ENCODE data around the gene MMP15.
"Not testable (repeated sequence)": the region's sequence is repeated elsewhere in the genome, so short reads cannot be mapped to it uniquely, and the experiment has no call there.

The MMP15 gene

DNA sequence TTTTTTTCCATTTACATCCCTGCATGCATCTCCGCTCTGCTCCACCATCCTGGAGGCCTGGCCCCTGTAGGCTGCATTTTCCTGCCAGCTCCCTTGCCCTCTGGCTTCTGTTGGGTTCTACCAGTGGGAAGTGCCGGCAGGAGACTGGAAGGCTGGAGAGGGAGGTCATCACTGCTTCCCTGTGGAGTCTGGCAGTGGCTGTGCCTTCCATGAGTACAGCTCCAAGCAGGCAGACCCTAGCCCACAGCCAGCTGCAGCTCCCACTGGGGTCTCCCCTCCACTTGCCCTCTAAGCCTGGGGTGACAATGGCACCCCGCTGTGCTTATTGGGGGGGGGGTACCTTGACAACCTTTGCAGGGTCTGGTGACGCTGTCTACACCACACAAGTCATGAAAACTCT, 37.3 kb downstream of the MMP15 start:
- Histone ChIP-seq H3K79me2 (ENCODE audit: insufficient read depth, low read length) (no peaks in the 10 kb centered on the region), H3K9ac (ENCODE audit: low read depth, low read length) (no peak overlapping the region), H3K4me3 (ENCODE audit: low read depth in 1 of 2, low read length in 2 of 2) (no peak overlapping the region), H4K20me1 (ENCODE audit: insufficient read depth, low read length) (no peaks in the 10 kb centered on the region), H3K4me2 (ENCODE audit: insufficient read depth, low read length) (no peak overlapping the region), H2AFZ (ENCODE audit: low read depth, low read length) (no peak overlapping the region), H3K27me3 (ENCODE audit: insufficient read depth, low read length, poor library complexity) (peaks cover 4% of the 10 kb centered on the region), H3K9me3 (ENCODE audit: insufficient read depth, low read length, severe bottlenecking) (no peaks in the 10 kb centered on the region), H3K4me1 (ENCODE audit: insufficient read depth, low read length) (no peaks in the 10 kb centered on the region), H3K27ac (ENCODE audit: low read length) (no peak overlapping the region), H3K36me3 (ENCODE audit: insufficient read depth, low read length) (no peaks in the 10 kb centered on the region)
- TF ChIP-seq EZH2 (IDR thresholded peaks at IDR 0.05; ENCODE audit: borderline replicate concordance, low read depth, low read length, severe bottlenecking), result no peak
- TF ChIP-seq, protein P1, sequence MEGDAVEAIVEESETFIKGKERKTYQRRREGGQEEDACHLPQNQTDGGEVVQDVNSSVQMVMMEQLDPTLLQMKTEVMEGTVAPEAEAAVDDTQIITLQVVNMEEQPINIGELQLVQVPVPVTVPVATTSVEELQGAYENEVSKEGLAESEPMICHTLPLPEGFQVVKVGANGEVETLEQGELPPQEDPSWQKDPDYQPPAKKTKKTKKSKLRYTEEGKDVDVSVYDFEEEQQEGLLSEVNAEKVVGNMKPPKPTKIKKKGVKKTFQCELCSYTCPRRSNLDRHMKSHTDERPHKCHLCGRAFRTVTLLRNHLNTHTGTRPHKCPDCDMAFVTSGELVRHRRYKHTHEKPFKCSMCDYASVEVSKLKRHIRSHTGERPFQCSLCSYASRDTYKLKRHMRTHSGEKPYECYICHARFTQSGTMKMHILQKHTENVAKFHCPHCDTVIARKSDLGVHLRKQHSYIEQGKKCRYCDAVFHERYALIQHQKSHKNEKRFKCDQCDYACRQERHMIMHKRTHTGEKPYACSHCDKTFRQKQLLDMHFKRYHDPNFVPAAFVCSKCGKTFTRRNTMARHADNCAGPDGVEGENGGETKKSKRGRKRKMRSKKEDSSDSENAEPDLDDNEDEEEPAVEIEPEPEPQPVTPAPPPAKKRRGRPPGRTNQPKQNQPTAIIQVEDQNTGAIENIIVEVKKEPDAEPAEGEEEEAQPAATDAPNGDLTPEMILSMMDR (IDR thresholded peaks at IDR 0.05; ENCODE audit: borderline replicate concordance, extremely low read depth, low read length, poor library complexity, severe bottlenecking), result no peak
- ATAC-seq (ENCODE audit: insufficient read depth, low read depth), result no peak
- no peak for DNase-seq

DNA sequence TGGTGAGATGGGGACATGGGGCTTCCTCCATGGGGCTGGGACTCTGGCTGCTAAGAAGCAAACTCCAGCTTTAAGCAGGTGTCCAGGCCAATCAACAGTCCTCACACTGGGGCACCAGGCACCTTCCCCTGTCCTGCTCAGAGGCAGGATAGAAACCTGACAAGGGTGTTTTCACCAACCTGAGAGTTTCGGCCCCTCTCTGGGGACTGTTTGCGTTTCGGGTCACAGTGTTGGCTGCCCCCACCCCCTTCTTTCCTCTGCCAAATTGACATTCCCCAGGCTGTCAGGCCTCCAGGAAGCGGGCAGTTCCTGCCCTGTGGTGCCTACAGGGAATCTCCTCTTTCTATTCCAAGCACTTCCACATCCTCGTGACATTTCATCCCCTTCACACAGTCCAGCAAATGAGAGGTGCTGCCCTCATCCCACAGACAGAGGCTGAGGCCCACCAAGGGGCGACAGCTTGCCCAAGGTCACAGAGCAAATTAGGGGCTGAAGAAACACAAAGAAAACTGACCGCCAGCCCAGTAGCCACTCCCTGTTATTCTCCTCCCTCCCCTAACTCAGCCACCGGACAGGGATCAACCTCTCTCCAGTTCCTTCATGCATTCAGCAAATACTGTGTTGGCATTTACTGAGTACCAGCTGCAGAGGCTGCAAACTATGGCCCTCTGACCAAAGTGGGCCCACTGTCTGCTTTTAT, 38.0 kb downstream of the MMP15 start:
- Histone ChIP-seq H3K4me2 (ENCODE audit: insufficient read depth, low read length) (no peak overlapping the region), H3K79me2 (ENCODE audit: insufficient read depth, low read length) (no peaks in the 10 kb centered on the region), H3K36me3 (ENCODE audit: insufficient read depth, low read length) (no peaks in the 10 kb centered on the region), H3K27ac (ENCODE audit: low read length) (no peak overlapping the region), H2AFZ (ENCODE audit: low read depth, low read length) (no peak overlapping the region), H3K4me3 (ENCODE audit: low read depth in 1 of 2, low read length in 2 of 2) (no peak overlapping the region), H3K9me3 (ENCODE audit: insufficient read depth, low read length, severe bottlenecking) (no peaks in the 10 kb centered on the region), H3K4me1 (ENCODE audit: insufficient read depth, low read length) (no peaks in the 10 kb centered on the region), H4K20me1 (ENCODE audit: insufficient read depth, low read length) (no peaks in the 10 kb centered on the region), H3K27me3 (ENCODE audit: insufficient read depth, low read length, poor library complexity) (no peaks in the 10 kb centered on the region), H3K9ac (ENCODE audit: low read depth, low read length) (no peak overlapping the region)
- no peak for ATAC-seq (ENCODE audit: insufficient read depth, low read depth)
- no peak for DNase-seq
- TF ChIP-seq, protein P1 (IDR thresholded peaks at IDR 0.05; ENCODE audit: borderline replicate concordance, extremely low read depth, low read length, poor library complexity, severe bottlenecking), result no peak
- TF ChIP-seq EZH2 (IDR thresholded peaks at IDR 0.05; ENCODE audit: borderline replicate concordance, low read depth, low read length, severe bottlenecking), result no peak

GRCh38 chr16:58070585-58070984, 45.0 kb downstream of the MMP15 start:
- H3K9me3 ChIP-seq (ENCODE audit: insufficient read depth, low read length, severe bottlenecking), result no peaks in the 10 kb centered on the region
- no peaks in the 10 kb centered on the region for H3K79me2 ChIP-seq (ENCODE audit: insufficient read depth, low read length)
- H3K36me3 ChIP-seq (ENCODE audit: insufficient read depth, low read length), result no peaks in the 10 kb centered on the region
- DNase-seq (no peak), ATAC-seq (ENCODE audit: insufficient read depth, low read depth) (no peak)
- H4K20me1 ChIP-seq (ENCODE audit: insufficient read depth, low read length), result no peaks in the 10 kb centered on the region
- TF ChIP-seq, protein P1 (IDR thresholded peaks at IDR 0.05; ENCODE audit: borderline replicate concordance, extremely low read depth, low read length, poor library complexity, severe bottlenecking), result no peak
- TF ChIP-seq EZH2 (IDR thresholded peaks at IDR 0.05; ENCODE audit: borderline replicate concordance, low read depth, low read length, severe bottlenecking), result no peak
- H3K9ac ChIP-seq (ENCODE audit: low read depth, low read length), result no peak overlapping the region
- no peak overlapping the region for H2AFZ ChIP-seq (ENCODE audit: low read depth, low read length)
- no peaks in the 10 kb centered on the region for H3K27me3 ChIP-seq (ENCODE audit: insufficient read depth, low read length, poor library complexity)
- no peaks in the 10 kb centered on the region for H3K4me1 ChIP-seq (ENCODE audit: insufficient read depth, low read length)
- no peak overlapping the region for H3K4me2 ChIP-seq (ENCODE audit: insufficient read depth, low read length)
- H3K27ac ChIP-seq (ENCODE audit: low read length), result no peak overlapping the region
- H3K4me3 ChIP-seq (ENCODE audit: low read depth in 1 of 2, low read length in 2 of 2), result no peak overlapping the region

GRCh38 chr16:58072134-58072533, 46.6 kb downstream of the MMP15 start:
- not testable (repeated sequence) for H3K27ac ChIP-seq (ENCODE audit: low read length); H2AFZ ChIP-seq (ENCODE audit: low read depth, low read length); H4K20me1 ChIP-seq (ENCODE audit: insufficient read depth, low read length); DNase-seq; H3K4me3 ChIP-seq (ENCODE audit: low read depth in 1 of 2, low read length in 2 of 2); H3K4me1 ChIP-seq (ENCODE audit: insufficient read depth, low read length); H3K36me3 ChIP-seq (ENCODE audit: insufficient read depth, low read length); H3K4me2 ChIP-seq (ENCODE audit: insufficient read depth, low read length); H3K9ac ChIP-seq (ENCODE audit: low read depth, low read length); H3K9me3 ChIP-seq (ENCODE audit: insufficient read depth, low read length, severe bottlenecking); H3K79me2 ChIP-seq (ENCODE audit: insufficient read depth, low read length); ATAC-seq (ENCODE audit: insufficient read depth, low read depth); H3K27me3 ChIP-seq (ENCODE audit: insufficient read depth, low read length, poor library complexity)

DNA sequence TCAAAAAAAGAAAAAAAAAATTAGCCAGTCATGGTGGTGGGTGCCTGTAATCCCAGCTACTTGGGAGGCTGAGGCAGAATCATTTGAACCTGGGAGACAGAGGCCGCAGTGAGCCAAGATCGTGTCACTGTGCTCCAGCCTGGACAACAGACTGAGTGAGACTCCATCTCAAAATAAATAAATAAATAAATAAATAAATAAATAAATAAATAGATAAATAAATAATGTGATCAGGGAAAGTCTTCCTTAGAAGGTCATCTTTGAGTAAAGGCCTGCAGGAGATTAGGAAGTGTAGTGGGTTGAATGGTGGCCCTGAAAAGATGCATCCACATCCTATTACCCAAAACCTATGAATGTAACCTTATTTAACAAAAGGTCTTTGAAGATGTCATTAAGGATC, 47.5 kb downstream of the MMP15 start:
- H3K4me2 ChIP-seq (ENCODE audit: insufficient read depth, low read length); H3K36me3 ChIP-seq (ENCODE audit: insufficient read depth, low read length); H3K27me3 ChIP-seq (ENCODE audit: insufficient read depth, low read length, poor library complexity); ATAC-seq (ENCODE audit: insufficient read depth, low read depth); DNase-seq; H3K27ac ChIP-seq (ENCODE audit: low read length); H3K79me2 ChIP-seq (ENCODE audit: insufficient read depth, low read length); H3K9ac ChIP-seq (ENCODE audit: low read depth, low read length); H3K4me1 ChIP-seq (ENCODE audit: insufficient read depth, low read length); H3K9me3 ChIP-seq (ENCODE audit: insufficient read depth, low read length, severe bottlenecking); H2AFZ ChIP-seq (ENCODE audit: low read depth, low read length); H4K20me1 ChIP-seq (ENCODE audit: insufficient read depth, low read length); H3K4me3 ChIP-seq (ENCODE audit: low read depth in 1 of 2, low read length in 2 of 2): not testable (repeated sequence)

Data from DND-41 (cell line).